Measurements from ENCODE around the gene AOPEP.

- TF ChIP-seq CTCF (IDR thresholded peaks at IDR 0.05) (no peak), POLR2A (IDR thresholded peaks at IDR 0.05) (no peak)
Observed at GRCh38 chr9:95085036-95085770, 358.7 kb downstream of the AOPEP start.

Measured in thyroid gland (tissue), 4 donors.